GM12892 (cell line): ENCODE measurements around the gene ME3.
"Not testable (repeated sequence)": the region's sequence is repeated elsewhere in the genome, so short reads cannot be mapped to it uniquely, and the experiment has no call there.

ENCODE experiments used
- POLR2A ChIP-seq: IDR thresholded peaks from 2 replicates; pipeline ENCODE4 v1.6.1; 2011; ENCODE audit warnings: low read depth, low read length, control low read depth
- POLR2AphosphoS5 ChIP-seq: IDR thresholded peaks from 2 replicates; pipeline ENCODE4 v1.6.1; 2011; ENCODE audit warnings: low read depth, low read length, control low read depth

DNA sequence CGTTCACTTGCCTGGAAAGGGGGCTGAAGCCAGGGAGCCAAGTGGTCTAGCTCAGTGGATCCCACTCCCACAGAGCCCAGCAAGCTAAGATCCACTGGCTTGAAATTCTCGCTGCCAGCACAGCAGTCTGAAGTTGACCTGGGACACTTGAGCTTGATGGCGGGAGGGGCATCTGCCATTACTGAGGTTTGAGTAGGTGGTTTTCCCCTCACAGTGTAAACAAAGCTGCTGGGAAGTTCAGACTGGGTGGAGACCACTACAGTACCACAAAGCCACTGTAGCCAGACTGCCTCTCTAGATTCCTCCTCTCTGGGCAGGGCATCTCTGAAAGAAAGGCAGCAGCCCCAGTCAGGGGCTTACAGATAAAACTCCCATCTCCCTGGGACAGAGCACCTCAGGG lies 131.1 kb downstream of the ME3 start:
- not testable (repeated sequence) for TF ChIP-seq POLR2A, POLR2AphosphoS5
